Lower leg skin (tissue), 4 donors: Measurements from ENCODE around the gene KRT2. TPM values are rescaled to one million over a fixed set of nuclear protein-coding genes. Genes with fewer than 3 reads are reported as not detected.

Source experiments
- DNase-seq, 2 donors: peaks; one replicate each; pipeline ENCODE4 v3.0.0-alpha.2; 2019; ENCODE audit warnings: low spot score in 2 of 2
- H3K4me3 ChIP-seq: fragments of 200-600 bp; sonication (generic); 2 replicates; pipeline ENCODE4 v1.5.1; 2017; ENCODE audit warnings: mild to moderate bottlenecking, low read depth; ENCODE audit not compliant: poor library complexity, severe bottlenecking
- POLR2A ChIP-seq, 2 donors: fragments of 450-650 bp; IDR thresholded peaks; one replicate each; pipeline ENCODE4 v1.6.1; 2016 to 2017; ENCODE audit warnings: antibody characterized with exemption in 2 of 2, mild to moderate bottlenecking in 1 of 2, moderate library complexity in 1 of 2
- WGBS, 2 donors: methylation state at CpG; one replicate each; pipeline ENCODE4 v1.1.5; 2018; 5-methylcytosine and 5-hydroxymethylcytosine counted together
- intact Hi-C: fragments of 100-400 bp; cut with DNase I; formaldehyde crosslinking; loops from one replicate; pipeline ENCODE4 v1.15.0; 2023; ENCODE audit warnings: low total_unique reads
- total RNA-seq, 4 donors: library from RNA; depleted of rRNA; stranded (reverse); fragments of >200 nt; gene quantifications; one replicate each; pipeline ENCODE4 v1.1.0, GENCODE V29; 2016
- TF ChIP-seq, protein P1 (sequence below), 3 donors: fragments of 450-650 bp; IDR thresholded peaks; one replicate each; pipeline ENCODE4 v1.5.1; 2016; ENCODE audit warnings: antibody characterized with exemption in 3 of 3, mild to moderate bottlenecking in 3 of 3, moderate library complexity in 2 of 3

KRT2 gene
- total RNA-seq, 4 donors from 2014 or later: 1,166 to 2,212 (median 1,643) TPM

DNA sequence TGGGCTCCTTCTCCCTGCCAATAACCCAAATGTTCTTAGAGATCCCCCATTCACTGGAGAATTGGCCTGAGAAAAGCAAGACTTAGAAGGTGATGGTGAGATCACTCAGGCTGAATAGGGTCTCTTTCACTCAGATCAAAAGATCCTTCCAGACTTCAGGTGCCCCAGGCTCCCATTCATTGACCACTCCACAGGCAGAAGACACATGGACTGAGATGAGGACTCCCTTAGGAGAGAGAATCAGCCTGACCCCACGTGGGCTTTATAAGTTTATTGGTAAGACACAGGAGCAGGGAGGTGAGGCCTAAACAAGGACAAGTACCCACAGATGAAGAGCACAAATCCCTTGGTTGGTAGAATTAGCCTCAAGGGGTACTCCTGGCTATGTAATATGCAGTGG is 44.7 kb downstream of the KRT2 start:
- DNase-seq: no peak
- intact Hi-C loops: no loop called here
- WGBS, 2 donors: 64 to 67% methylated on average over 1 of the region's 1 CpG
- no peak overlapping the region for H3K4me3 ChIP-seq
- TF ChIP-seq POLR2A (IDR thresholded peaks at IDR 0.05): no peak
- TF ChIP-seq, protein P1, sequence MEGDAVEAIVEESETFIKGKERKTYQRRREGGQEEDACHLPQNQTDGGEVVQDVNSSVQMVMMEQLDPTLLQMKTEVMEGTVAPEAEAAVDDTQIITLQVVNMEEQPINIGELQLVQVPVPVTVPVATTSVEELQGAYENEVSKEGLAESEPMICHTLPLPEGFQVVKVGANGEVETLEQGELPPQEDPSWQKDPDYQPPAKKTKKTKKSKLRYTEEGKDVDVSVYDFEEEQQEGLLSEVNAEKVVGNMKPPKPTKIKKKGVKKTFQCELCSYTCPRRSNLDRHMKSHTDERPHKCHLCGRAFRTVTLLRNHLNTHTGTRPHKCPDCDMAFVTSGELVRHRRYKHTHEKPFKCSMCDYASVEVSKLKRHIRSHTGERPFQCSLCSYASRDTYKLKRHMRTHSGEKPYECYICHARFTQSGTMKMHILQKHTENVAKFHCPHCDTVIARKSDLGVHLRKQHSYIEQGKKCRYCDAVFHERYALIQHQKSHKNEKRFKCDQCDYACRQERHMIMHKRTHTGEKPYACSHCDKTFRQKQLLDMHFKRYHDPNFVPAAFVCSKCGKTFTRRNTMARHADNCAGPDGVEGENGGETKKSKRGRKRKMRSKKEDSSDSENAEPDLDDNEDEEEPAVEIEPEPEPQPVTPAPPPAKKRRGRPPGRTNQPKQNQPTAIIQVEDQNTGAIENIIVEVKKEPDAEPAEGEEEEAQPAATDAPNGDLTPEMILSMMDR (IDR thresholded peaks at IDR 0.05): no peak

GRCh38 chr12:52606581-52607218 is 45.3 kb downstream of the KRT2 start:
- 90 to 92% methylated on average over 7 of the region's 7 CpGs for WGBS, 2 donors
- H3K4me3 ChIP-seq: no peak overlapping the region
- intact Hi-C loops: no loop called here
- DNase-seq: no peak
- TF ChIP-seq, protein P1 (IDR thresholded peaks at IDR 0.05): no peak
- TF ChIP-seq POLR2A (IDR thresholded peaks at IDR 0.05): no peak

DNA sequence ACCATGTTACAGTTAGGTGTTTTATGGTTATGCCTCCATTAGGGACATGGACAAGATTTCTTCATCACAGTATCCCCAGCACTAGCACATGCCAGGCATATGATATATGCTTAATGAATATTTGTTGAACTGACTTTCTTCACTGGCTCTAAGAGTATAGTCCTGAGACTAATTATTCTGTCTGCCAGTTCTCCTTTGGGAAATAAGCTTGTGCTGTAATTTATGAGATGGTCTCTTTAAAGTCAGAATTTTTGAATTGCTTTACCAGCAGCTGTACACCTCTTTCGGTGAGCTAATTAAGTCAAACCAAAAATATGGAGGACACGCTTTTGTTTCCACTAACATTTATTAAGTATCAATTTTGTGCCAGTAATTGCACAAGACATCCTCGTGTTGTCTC is 45.9 kb downstream of the KRT2 start:
- TF ChIP-seq, protein P1 (IDR thresholded peaks at IDR 0.05): no peak
- no peak for TF ChIP-seq POLR2A (IDR thresholded peaks at IDR 0.05)
- no peak for DNase-seq
- 54 to 55% methylated on average over 3 of the region's 3 CpGs for WGBS, 2 donors
- no peak overlapping the region for H3K4me3 ChIP-seq
- intact Hi-C loops: no loop called here

GRCh38 chr12:52605542-52605941 is 46.5 kb downstream of the KRT2 start:
- H3K4me3 ChIP-seq: no peak overlapping the region
- intact Hi-C loops: no loop called here
- TF ChIP-seq, protein P1 (IDR thresholded peaks at IDR 0.05): no peak
- TF ChIP-seq POLR2A (IDR thresholded peaks at IDR 0.05): no peak
- WGBS, 2 donors: 81 to 84% methylated on average over 1 of the region's 1 CpG
- DNase-seq: no peak

DNA sequence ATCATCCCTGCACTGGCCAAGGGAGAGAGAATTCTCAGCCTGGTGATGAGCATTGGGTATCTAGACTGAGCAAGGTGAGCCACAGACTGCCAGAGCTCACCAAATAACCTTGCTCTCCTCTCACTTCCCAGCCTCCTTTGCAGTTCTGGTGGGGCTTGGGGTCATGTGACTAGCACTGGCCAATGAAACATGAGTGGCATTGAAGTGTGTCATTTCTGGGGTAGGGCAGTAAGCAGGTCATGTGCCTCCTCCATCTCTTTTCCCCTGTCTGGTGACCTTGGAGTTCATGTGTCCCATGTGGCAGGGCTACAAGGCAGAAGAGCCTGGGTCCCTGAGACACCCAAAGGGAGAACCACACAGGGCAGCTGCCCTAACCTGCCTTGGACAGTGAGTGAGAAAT is 47.2 kb downstream of the KRT2 start:
- H3K4me3 ChIP-seq: no peak overlapping the region
- DNase-seq: no peak
- TF ChIP-seq POLR2A (IDR thresholded peaks at IDR 0.05): no peak
- TF ChIP-seq, protein P1 (IDR thresholded peaks at IDR 0.05): no peak
- intact Hi-C loops: no loop called here

DNA sequence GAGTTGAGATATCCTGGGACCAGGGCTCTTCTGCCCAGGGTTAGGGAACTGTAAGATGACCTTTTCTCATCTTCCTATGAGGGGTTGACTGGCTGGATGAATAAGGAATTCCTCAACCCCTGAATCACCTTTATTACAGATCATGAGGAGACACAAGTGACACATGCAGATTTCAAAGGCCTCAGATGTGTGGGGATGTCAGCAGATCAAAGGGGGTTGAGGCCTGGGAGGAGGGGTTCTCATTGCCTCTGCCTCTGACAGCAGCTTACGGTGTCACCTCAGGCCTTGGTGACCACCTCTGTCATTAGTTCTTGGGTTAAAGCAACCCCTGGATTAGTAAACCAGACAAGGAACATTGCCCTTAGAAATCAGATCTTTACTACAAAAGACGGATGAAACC is 48.7 kb downstream of the KRT2 start:
- no peak overlapping the region for H3K4me3 ChIP-seq
- DNase-seq: no peak
- WGBS, 2 donors: 50 to 96% methylated on average over 2 of the region's 2 CpGs
- TF ChIP-seq, protein P1 (IDR thresholded peaks at IDR 0.05): no peak
- no peak for TF ChIP-seq POLR2A (IDR thresholded peaks at IDR 0.05)
- intact Hi-C loops: no loop called here
